Thyroid gland (tissue), 4 donors: Measurements from ENCODE around the gene CAP1.

Experiments
- CTCF ChIP-seq, 6 experiments: fragments of 200-600 bp in 3 of 6; fragments of 450-650 bp in 3 of 6; sonication (generic) in 3 of 6; IDR thresholded peaks; one replicate each; pipeline ENCODE4 v1.5.1; 2016 to 2019; ENCODE audit warnings: antibody characterized with exemption in 6 of 6, mild to moderate bottlenecking in 2 of 6, inconsistent platforms in 1 of 6, moderate library complexity in 1 of 6
- POLR2A ChIP-seq, 2 donors: fragments of 450-650 bp; IDR thresholded peaks; one replicate each; pipeline ENCODE4 v1.6.1; 2017; ENCODE audit warnings: antibody characterized with exemption in 2 of 2, mild to moderate bottlenecking in 2 of 2, moderate library complexity in 1 of 2

- TF ChIP-seq CTCF (IDR thresholded peaks at IDR 0.05) (no peak), POLR2A (IDR thresholded peaks at IDR 0.05) (no peak)
Measured at GRCh38 chr1:40092706-40093639, 52.4 kb downstream of the CAP1 start.
